DLD1 (cell line): ENCODE data around the gene AKT1S1.
"Not testable (repeated sequence)": the region's sequence is repeated elsewhere in the genome, so short reads cannot be mapped to it uniquely, and the experiment has no call there.

Source experiments
- in situ Hi-C: cut with HindIII; loops from 2 replicates; pipeline ENCODE4 v1.10.0; 2017; ENCODE audit warnings: low sequenced_read_pairs

Gene AKT1S1

DNA sequence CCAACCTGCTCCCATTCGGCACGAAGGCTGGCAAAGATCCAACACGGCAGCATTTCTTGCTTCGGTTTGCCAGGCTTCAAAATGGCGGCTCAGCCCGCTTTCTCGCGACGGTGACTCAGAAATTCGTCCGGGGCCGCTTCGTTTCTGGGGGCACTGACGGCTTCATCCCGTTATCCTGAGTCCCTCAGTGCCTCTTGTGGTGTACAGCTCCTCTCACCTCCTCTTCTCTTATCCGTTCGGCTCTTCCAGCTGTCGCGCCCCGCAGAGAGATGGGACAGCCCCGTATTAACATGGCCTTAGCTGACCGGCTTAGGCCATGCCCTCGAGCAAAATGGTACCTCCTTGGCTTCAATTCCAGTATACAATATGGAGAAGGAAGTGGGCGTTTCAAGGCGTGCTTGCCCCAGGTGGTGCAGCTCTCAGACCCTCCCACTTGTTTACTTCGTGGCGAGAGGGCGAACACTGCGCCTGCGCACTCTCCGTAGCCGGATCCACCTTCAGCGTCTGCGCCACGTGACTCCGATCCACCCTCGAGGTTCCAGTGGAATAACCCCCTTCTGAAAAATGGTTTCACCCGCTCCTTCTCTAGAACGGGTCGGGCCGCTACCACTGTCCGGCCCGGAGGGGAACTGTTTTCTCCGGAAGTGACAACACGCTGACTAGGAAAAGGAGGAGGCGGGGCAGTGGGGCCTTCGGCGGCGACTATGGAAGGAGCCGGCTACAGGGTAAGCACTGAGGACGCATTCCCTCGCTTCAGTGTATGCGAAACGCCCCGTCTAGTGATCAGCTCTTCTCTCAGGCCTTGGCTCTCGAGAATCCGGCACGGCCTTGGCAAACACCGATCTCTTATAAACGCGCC is at the start of gene AKT1S1, which contains the start of gene TBC1D17:
Gene AKT1S1, minus strand, starts transcription at position 336 of the 859 bp plus-strand sequence. CDS start 4,060 bp downstream, outside the sequence.
Gene TBC1D17, plus strand, starts transcription at position 683 of the 859 bp plus-strand sequence. Its CDS starts 22 bp downstream, at position 705.
- in situ Hi-C loops = no loop called here

DNA sequence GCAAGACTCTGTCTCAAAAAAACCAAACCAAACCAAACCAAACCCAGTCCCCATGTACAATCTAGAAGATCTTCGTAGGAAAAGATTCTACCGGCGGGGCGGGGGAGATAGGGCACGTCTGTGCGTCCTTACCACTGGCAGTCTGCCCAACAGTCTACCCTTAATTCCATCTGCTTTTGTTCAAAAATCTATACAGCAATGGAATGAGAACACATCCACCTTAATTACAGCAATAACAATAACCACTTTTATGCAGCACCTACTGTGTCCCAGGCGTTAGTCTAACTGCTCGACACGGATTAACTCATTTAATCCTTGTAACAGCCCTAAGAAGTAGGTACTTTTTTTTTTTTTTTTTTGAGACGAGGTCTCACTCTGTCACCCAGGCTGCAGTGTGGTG is 49.4 kb upstream of the AKT1S1 start:
- in situ Hi-C loops = no loop called here

DNA sequence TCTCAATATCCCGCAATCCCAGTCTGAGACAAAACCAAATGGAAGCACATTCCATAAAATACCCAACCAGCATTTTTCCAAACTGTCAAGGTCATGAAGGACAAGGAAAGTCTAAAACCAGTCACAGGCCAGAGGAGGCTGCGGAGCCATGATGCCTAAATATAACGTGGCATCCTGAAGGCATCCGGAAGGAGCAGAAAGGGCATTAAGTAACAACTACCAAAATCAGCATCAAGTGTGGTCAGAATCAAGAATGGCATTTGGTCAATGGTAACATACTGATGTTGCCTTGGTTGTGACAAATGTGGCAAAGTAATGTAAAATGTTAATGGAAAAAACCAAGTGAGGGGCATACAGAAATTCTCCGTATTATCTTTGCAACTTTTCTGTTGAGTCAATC is 48.3 kb upstream of the AKT1S1 start:
- in situ Hi-C loops = no loop called here

DNA sequence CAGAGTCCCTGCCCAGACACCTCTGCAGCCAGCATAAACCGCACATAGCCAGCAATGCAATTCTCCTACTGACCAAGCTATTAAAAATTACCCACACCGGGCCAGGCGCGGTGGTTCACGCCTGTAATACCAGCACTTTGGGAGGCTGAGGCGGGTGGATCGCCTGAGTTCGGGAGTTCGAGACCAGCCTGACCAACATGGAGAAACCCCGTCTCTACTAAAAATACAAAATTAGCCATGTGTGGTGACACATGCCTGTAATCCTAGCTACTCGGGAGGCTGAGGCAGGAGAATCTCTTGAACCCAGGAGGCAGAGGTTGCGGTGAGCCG is 47.7 kb upstream of the AKT1S1 start:
- in situ Hi-C loops = not testable (repeated sequence)

DNA sequence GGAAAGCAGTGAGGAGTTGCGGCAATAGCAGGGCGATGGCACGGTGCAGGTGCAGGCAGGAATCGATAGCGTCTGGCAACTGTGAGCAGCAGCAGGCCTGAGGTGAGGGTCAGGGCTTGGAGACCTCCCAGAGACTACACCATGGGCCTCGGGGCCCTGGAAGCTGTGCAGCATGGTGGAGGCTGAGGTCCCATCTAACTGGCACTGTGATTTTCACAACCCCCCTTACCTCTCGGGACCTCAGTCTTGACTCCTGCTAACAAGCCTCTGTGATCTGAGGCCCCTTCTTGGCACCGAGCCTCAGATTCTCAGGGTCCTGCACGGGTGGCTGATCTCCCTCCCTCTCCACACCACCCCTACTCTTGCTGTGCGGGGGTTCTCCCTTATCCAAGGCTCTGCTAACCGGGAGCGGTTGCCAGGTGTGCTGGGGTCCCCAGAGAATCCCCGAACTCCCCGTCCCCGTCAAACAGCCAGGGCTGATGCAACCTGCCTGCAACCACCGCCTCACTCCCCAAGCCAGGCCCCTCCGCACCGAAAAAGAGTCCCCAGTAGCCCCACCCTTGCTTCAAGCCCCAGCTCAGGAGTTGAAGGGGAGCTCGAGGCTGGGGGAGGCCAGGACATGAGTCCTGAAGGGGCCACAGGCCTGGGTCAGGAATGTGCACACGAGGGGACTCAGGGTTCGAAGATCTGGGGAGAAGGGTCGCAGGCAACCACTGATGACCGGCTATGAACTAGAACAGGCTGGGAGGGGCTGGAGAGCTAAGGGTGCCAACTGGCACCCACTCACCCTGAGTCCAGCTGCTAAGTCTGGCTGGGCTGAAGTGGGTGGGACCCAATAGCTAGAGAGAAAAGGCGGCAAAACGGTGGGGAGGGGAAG is 47.1 kb upstream of the AKT1S1 start:
- in situ Hi-C loops = no loop called here

DNA sequence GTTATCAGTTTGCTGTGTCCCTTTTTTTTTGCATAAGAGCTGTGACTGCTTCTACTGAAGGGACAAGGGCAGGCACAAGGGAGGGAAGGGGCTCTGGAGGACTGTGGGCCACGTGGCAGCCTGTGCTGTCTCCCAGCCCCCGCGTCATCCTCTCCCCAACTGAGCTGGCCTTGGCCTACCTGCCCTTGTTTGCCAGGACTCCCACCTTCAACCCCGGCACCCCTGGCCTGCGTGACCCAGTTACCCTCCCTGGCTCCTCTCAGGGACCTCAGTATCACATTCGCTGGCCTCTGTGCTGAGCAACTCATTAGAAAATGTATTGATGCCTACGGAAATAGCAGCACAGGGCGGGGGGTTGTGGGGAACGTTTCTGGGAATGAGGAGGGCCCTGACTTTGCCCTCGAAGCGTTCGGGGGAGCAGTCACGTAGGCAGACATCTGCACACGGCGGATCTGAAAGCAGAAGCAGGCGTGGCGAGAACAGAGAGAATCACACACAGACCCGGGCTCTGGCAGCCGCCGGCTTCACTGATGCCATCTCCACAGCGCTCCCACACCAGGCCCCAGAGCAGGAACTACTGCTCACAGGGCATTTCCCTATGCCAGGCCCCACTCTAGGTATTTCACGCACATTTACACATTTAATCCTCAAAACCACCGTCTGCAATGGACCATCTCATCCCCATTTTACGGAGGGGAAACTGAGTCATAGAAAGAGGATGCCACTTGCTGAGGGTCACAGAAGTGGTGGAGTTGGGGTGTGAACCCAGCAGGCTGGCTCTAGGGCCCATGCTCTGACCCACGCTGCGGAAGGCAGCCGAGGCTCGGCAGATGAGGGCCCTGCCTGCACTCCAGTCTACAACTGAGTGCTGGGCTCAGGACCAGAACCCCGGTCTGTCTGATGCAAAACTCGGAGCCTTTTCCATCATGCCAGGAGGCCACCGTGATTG is 46.2 kb upstream of the AKT1S1 start:
- in situ Hi-C loops = no loop called here

DNA sequence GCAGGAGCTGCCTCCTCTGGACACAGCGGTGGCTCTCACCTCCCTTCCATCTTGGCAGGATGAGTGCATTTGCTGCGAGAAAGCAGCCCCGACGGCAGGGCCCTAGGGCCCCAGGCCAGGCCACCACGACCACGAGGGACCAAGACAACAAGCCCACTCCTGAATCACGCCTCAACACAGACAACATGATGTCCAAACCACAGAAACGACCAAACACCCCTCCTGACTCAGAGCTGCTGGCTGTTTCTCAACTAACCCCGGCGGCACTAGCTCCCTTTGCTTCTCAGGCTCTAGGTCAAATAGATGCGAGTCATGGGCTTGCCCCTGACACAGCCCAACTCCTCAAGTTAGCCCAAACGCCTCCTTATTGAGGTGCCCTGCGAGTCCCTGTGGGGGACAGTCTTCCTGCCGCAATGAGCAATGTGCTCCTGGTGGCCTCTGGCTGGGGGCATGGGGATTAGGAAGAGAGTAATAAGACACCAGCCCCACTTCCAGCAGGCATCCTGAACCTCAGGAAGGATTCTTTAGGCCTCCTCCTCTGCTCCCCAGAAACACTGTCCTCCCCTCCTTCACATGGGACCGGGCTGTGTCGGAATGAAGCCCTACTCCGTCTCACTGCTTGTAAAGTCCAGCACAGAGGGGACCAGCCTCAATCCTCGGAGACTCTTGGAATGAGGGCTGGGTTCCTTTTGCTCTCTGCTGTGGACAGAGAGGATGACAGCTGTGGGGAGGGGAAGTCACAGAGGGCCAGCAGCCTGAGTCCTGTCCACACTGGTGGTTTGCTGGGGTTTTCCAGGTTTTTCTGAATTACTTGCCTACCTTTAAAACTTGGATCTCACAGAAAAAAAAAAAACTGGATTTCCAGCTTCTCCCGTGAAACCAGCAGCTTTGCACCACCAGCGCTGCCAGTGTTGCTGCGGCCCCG is 45.0 kb upstream of the AKT1S1 start:
- in situ Hi-C loops = no loop called here

DNA sequence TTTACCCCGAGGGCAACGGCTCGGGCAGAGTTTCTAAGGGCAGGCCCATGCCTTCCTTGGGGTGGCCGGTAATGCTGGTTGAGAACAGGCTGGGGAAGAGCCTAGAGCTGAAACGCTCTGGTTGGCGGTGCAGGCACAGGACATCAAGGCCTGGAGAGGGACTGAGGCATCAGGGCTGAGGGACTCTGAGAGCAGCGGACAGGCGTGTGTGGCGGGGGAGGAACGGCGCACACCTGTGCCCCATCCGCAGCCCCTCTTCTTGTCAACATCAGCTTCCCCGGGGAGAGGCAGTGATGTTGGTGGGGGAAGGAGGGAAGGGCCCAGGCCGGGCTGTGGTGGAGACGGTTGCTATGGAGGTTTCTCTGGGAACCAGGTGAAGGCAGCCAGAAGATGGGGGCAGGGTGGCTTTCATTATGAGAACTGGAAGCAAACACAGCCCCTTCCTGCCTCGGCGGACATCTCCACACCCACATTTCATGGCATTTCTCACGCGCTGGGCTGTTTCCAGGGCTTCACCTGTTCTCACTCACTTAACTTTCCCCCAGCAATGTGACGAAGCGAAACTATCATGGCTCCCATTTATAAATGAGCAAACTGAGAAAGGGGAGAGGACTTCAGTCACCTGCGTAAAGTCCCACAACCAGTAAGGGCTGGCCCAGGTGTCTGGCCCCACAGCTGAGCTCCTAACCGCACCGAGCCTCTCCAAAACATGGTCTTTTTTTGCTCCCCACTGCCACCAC is 43.6 kb upstream of the AKT1S1 start:
- in situ Hi-C loops = no loop called here

DNA sequence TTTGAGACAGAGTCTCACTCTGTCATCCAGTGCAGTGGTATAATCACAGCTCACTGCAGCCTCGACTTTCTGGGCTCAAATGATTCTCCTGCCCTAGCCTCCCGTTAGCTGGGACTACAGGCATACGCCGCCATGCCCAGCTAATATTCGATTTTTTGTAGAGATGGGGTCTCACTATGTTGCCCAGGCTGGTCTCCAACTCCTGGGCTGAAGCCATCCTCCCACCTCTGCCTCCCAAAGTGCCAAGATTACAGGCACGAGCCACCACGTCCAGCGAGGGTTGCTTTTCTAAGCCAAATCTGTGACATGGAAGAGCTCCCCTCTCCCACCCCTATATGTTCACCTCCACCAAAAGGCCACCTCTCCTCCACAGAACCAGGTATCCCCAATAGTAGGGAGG is 40.9 kb upstream of the AKT1S1 start:
- in situ Hi-C loops = no loop called here

DNA sequence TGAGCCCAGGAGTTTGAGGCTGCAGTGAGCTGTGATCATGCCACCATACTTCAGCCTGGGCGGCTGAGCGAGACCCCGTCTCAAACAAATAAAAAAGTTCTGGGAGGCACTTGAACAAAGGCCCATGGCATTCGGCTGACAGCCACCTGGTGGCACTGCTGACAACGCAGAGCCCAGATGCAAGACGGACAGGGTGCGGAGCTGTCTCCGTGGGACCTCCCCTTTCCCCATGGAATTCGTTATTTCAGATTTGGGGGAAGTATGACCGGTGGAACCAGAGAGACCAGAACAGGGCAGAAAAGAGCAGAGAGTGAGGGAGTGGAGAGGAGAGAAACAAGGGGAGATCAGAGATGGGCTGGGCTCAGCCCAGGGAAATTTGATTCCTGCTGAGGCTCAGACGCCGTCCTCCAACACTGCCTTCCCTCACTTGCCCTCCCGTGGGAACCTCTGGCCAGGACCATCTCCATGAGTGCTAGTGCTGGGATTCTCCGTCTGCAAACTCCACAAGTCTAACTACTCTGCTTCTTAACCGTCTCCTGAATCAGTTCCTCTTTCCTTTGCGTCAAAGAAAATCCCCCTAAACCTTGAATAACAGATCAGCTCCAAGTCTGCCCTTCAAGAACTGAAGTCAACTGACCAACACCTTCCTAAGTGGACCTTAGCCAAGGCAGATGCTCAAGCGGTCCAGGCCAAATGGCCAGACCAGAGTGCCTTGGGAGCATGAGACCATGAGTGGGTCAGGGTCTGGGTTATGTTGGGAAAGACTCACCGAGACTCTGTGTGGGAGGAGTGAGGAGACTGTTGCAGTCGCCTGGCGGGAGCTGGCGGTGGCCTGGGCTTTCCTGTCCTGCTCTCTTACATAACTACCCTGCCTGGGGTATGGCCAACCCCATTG is 39.9 kb upstream of the AKT1S1 start:
- in situ Hi-C loops = no loop called here

DNA sequence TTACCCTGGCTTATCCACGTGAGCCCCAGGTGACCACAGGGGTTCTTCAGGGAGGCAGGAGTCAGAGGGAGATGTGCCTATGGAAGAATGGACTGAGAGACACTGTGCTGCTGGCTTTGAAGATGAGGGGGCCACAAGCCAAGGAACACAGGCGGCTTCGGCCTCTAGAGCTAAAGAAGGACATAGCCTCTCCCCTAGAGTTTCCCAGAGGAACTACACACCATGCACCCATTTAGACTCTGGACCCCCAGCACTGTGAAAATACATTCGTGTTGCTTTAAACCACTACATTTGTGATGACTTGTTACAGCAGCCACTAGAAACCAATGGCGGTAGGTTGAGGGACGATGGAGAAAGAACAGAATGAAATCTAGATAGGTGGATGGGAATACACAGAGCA is 38.1 kb upstream of the AKT1S1 start:
- in situ Hi-C loops = no loop called here

DNA sequence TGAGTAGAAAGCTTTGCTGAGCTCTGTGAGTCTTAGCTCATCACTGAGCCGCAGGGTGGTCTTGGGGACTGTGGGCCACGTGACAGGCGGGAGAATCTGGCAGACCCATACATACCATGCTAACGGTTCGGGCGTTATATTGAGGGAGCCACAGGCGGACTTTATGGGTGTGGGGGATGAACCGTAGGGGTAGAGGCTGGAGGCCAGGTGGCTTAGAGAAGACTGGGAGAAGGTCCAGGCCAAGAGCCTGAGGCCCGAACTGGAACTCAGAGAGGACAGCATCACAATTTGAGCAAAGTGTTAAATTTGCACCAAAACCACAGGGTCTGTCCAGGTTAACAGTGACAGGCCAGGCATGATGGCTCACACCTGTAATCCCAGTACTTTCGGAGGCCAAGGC is 36.6 kb upstream of the AKT1S1 start:
- in situ Hi-C loops = no loop called here

DNA sequence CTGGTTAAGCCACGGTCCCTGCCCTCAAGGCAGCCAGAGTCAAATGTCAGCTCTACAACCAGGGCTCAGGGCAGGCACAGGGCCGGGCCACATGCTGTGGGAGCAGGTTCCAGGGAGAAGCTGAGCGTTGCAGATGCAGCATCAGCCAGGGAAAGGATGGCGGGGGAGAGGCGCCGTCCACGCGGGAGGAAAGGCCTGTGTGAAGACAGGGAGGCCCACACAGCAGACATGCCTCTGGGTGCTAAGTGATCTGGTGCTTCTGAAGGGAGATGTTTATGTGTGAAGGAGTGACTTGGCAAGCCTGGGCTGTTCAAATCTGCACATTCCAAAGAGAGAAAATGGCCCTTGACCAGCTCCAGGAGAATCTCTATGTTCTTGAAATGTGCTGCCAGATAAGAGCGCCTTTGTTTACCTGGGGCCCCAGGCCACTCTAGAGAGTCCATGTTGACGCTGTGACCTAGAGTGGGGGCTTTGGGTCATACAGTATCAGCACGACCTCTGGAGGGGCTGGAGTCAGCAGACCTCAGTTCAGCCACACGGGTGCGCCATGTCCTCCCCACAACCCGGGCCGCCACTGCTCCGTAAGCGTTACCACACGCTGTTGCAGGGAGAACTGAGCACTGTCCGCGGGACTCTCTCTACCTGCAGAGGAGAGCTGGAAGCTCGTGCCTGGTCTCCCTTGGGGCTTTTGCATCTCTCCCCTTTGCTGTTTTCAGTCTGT is 36.0 kb upstream of the AKT1S1 start:
- in situ Hi-C loops = no loop called here

DNA sequence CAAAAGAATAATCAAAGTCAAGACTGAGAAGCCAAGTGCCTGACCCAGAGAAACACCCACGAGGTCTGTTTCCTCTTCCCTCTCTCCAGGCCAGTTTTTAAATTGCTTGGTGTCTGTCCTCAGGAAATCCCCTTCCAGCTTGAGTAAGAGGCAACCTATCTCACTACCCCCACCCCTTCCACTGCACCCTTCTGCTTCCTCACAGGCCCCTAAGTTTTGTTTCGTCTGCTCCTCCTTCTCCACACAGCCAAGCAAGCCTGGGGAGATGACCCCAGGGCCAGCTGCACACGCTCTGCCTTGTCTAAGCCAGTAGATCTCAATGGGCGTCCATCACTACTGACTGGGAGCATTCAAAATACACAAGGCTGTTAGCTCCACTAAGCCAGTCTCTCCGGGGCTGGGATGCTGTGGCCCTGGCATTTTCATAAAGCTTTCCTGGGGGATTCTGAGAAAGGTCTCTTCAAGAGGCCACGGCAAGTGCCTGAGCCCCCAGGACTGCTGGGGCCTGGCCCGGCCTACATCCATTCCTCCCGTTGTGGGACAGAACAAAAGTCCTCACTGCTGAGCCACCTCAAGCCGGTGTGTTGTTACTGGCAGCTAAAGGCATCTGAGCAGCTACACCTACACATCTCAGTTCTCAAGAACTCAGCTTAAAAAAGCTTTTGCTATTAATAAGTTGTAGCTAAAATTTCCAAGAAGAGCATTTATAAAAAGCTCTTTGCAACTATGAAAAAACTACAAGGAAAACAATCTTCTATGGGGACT is 34.4 kb upstream of the AKT1S1 start:
- in situ Hi-C loops = no loop called here

DNA sequence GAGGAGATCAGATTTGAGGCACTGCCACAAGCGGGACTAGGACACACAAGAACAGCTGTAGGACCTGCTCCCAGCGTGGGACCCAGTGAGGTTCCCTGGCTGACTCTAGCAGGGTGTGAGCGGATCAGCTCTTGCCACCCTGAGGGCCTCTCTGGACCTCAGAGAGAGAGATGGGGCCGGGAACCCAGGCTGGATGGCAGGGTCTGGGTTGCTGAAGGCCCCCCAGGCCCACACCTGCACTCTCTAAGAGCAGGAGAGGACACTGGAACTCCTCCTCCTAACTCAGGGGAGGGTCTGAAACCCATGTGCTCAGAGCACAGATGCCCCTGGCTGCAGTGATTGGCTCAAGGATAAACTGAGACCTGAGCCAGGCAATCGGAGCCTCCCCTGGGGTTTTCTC is 33.0 kb upstream of the AKT1S1 start:
- in situ Hi-C loops = no loop called here
